ENCODE data around the gene SLC39A3. TPM values are rescaled to one million over a fixed set of nuclear protein-coding genes. Genes with fewer than 3 reads are reported as not detected.

Gene SLC39A3
- total RNA-seq, 2 experiments from 2014 or later = 26.6 to 46.0 TPM

GRCh38 chr19:2777952-2778683 is 38.3 kb upstream of the SLC39A3 start:
- CTCF ChIA-PET = interaction anchor here (0.6 to 1.8 kb wide), 2 partner anchors 42 to 118 kb away, joined by 3 to 4 read pairs; partner anchors contain the start of gene ZNF554
- intact Hi-C loops (cut with DNase I, micrococcal nuclease) = no loop called here
- ATAC-seq = no peak
- POLR2A ChIA-PET = no interaction called here
- Mint-ChIP-seq H3K4me3 (no peak overlapping the region), H3K27me3 (no peaks in the 10 kb centered on the region), H3K4me1 (peaks cover 54% of the 10 kb centered on the region), H3K36me3 (ENCODE audit: low read depth) (peaks cover 19% of the 10 kb centered on the region), H3K27ac (peak overlapping the region; percentile 63), H3K9me3 (ENCODE audit: low read depth) (no peaks in the 10 kb centered on the region)
- DNase-seq = no peak

GRCh38 chr19:2775556-2776430 is 36.0 kb upstream of the SLC39A3 start:
- peak; percentile 89 for ATAC-seq
- Mint-ChIP-seq H3K36me3 (ENCODE audit: low read depth) (peaks cover 24% of the 10 kb centered on the region), H3K27me3 (no peaks in the 10 kb centered on the region), H3K27ac (peak overlapping the region; percentile 87), H3K4me1 (peaks cover 39% of the 10 kb centered on the region), H3K9me3 (ENCODE audit: low read depth) (no peaks in the 10 kb centered on the region), H3K4me3 (peak overlapping the region; percentile 54)
- intact Hi-C loops (cut with DNase I, micrococcal nuclease) = no loop called here
- ChIA-PET POLR2A (interaction anchor here (0.6 to 0.9 kb wide), 2 partner anchors 168 to 263 kb away, joined by 3 read pairs; no protein-coding TSS in a partner anchor), CTCF (no interaction called here)
- DNase-seq = peak; percentile 88

- H3K27ac Mint-ChIP-seq = peak overlapping the region; percentile 87
- H3K4me3 Mint-ChIP-seq = peak overlapping the region; percentile 54
- H3K27me3 Mint-ChIP-seq = no peaks in the 10 kb centered on the region
- peaks cover 34% of the 10 kb centered on the region for H3K4me1 Mint-ChIP-seq
- ChIA-PET CTCF (interaction anchor here (0.7 kb wide), 1 partner anchor 350 kb away, joined by 3 read pairs; no protein-coding TSS in a partner anchor), POLR2A (interaction anchor here (0.6 to 0.9 kb wide), 2 partner anchors 167 to 263 kb away, joined by 3 read pairs; no protein-coding TSS in a partner anchor)
- H3K9me3 Mint-ChIP-seq (ENCODE audit: low read depth) = no peaks in the 10 kb centered on the region
- intact Hi-C loops (cut with DNase I, micrococcal nuclease) = no loop called here
- peaks cover 24% of the 10 kb centered on the region for H3K36me3 Mint-ChIP-seq (ENCODE audit: low read depth)
- ATAC-seq (no peak), DNase-seq (no peak)
Observed at GRCh38 chr19:2774953-2775555, 35.2 kb upstream of the SLC39A3 start.

GRCh38 chr19:2774083-2774679 is 34.4 kb upstream of the SLC39A3 start:
- ChIA-PET CTCF (no interaction called here), POLR2A (no interaction called here)
- Mint-ChIP-seq H3K9me3 (ENCODE audit: low read depth) (no peaks in the 10 kb centered on the region), H3K27me3 (no peaks in the 10 kb centered on the region), H3K4me3 (no peak overlapping the region), H3K36me3 (ENCODE audit: low read depth) (peaks cover 24% of the 10 kb centered on the region), H3K4me1 (peaks cover 32% of the 10 kb centered on the region), H3K27ac (no peak overlapping the region)
- intact Hi-C loops (cut with DNase I, micrococcal nuclease) = no loop called here
- DNase-seq (no peak), ATAC-seq (no peak)

GRCh38 chr19:2771786-2772674 is 32.2 kb upstream of the SLC39A3 start:
- Mint-ChIP-seq H3K36me3 (ENCODE audit: low read depth) (peaks cover 16% of the 10 kb centered on the region), H3K4me1 (peaks cover 29% of the 10 kb centered on the region), H3K27me3 (no peaks in the 10 kb centered on the region), H3K9me3 (ENCODE audit: low read depth) (no peaks in the 10 kb centered on the region), H3K27ac (no peak overlapping the region), H3K4me3 (no peak overlapping the region)
- no peak for DNase-seq
- CTCF ChIA-PET = no interaction called here
- POLR2A ChIA-PET = no interaction called here
- ATAC-seq = no peak
- intact Hi-C loops (cut with DNase I, micrococcal nuclease) = no loop called here

GRCh38 chr19:2770055-2771013 is 30.5 kb upstream of the SLC39A3 start:
- peaks cover 16% of the 10 kb centered on the region for H3K4me1 Mint-ChIP-seq
- DNase-seq = no peak
- no peaks in the 10 kb centered on the region for H3K27me3 Mint-ChIP-seq
- H3K36me3 Mint-ChIP-seq (ENCODE audit: low read depth) = peaks cover 11% of the 10 kb centered on the region
- CTCF ChIA-PET = no interaction called here
- no peak overlapping the region for H3K27ac Mint-ChIP-seq
- ATAC-seq = no peak
- no peak overlapping the region for H3K4me3 Mint-ChIP-seq
- POLR2A ChIA-PET = interaction anchor here (0.7 kb wide), 1 partner anchor 343 kb away, joined by 3 read pairs; the partner anchor contains the start of gene TIMM13
- H3K9me3 Mint-ChIP-seq (ENCODE audit: low read depth) = no peaks in the 10 kb centered on the region
- intact Hi-C loops (cut with DNase I, micrococcal nuclease) = no loop called here

- intact Hi-C loops (cut with DNase I, micrococcal nuclease) = no loop called here
- POLR2A ChIA-PET = no interaction called here
- H3K4me1 Mint-ChIP-seq = peaks cover 6% of the 10 kb centered on the region
- no peak overlapping the region for H3K27ac Mint-ChIP-seq
- H3K36me3 Mint-ChIP-seq (ENCODE audit: low read depth) = peaks cover 12% of the 10 kb centered on the region
- no peaks in the 10 kb centered on the region for H3K9me3 Mint-ChIP-seq (ENCODE audit: low read depth)
- H3K4me3 Mint-ChIP-seq = no peak overlapping the region
- DNase-seq = no peak
- ATAC-seq = no peak
- CTCF ChIA-PET = interaction anchor here (1.0 kb wide), 1 partner anchor 121 kb away, joined by 6 read pairs; no protein-coding TSS in a partner anchor
- H3K27me3 Mint-ChIP-seq = no peaks in the 10 kb centered on the region
Observed at GRCh38 chr19:2769218-2769617, 29.4 kb upstream of the SLC39A3 start.

- H3K4me1 Mint-ChIP-seq = peaks cover 2% of the 10 kb centered on the region
- no peak for DNase-seq
- no peaks in the 10 kb centered on the region for H3K9me3 Mint-ChIP-seq (ENCODE audit: low read depth)
- no peaks in the 10 kb centered on the region for H3K27me3 Mint-ChIP-seq
- intact Hi-C loops (cut with DNase I, micrococcal nuclease) = no loop called here
- no peak overlapping the region for H3K27ac Mint-ChIP-seq
- H3K36me3 Mint-ChIP-seq (ENCODE audit: low read depth) = peaks cover 12% of the 10 kb centered on the region
- CTCF ChIA-PET = interaction anchor here (0.5 to 1.0 kb wide), 2 partner anchors 120 to 443 kb away, joined by 5 to 6 read pairs; no protein-coding TSS in a partner anchor
- POLR2A ChIA-PET = no interaction called here
- no peak overlapping the region for H3K4me3 Mint-ChIP-seq
- ATAC-seq = no peak
Observed at GRCh38 chr19:2768365-2769132, 28.7 kb upstream of the SLC39A3 start.

- H3K27me3 Mint-ChIP-seq = no peaks in the 10 kb centered on the region
- CTCF ChIA-PET = no interaction called here
- intact Hi-C loops (cut with DNase I, micrococcal nuclease) = no loop called here
Observed at GRCh38 chr19:2767688-2768087, 27.9 kb upstream of the SLC39A3 start.

More at GRCh38 chr19:2767688-2768087, 27.9 kb upstream of the SLC39A3 start:
- DNase-seq = no peak
- POLR2A ChIA-PET = no interaction called here
- no peak overlapping the region for H3K4me3 Mint-ChIP-seq
- ATAC-seq = no peak
- H3K27ac Mint-ChIP-seq = no peak overlapping the region
- H3K36me3 Mint-ChIP-seq (ENCODE audit: low read depth) = peaks cover 12% of the 10 kb centered on the region
- H3K4me1 Mint-ChIP-seq = peaks cover 2% of the 10 kb centered on the region
- no peaks in the 10 kb centered on the region for H3K9me3 Mint-ChIP-seq (ENCODE audit: low read depth)
